Endodermal cell (in vitro differentiated cells): ENCODE results near the gene SRSF1. TPM values are rescaled to one million over a fixed set of nuclear protein-coding genes. Genes with fewer than 3 reads are reported as not detected.
A peak's percentile ranks its signal among the peaks of the same experiment; 100 is the strongest.

ENCODE experiments used
- DNase-seq: peaks from one replicate; pipeline ENCODE4 v3.0.0-alpha.2; 2017
- H3K27ac ChIP-seq: 2 replicates; pipeline ENCODE4 v1.5.1; 2013; ENCODE audit warnings: mild to moderate bottlenecking, low read depth, low read length, moderate library complexity
- H3K27me3 ChIP-seq: 2 replicates; pipeline ENCODE4 v1.6.1; 2013; ENCODE audit warnings: mild to moderate bottlenecking, low read length, moderate library complexity; ENCODE audit not compliant: insufficient read depth, control insufficient read depth, poor library complexity, severe bottlenecking
- H3K36me3 ChIP-seq: 2 replicates; pipeline ENCODE4 v1.7.0; 2013; ENCODE audit warnings: mild to moderate bottlenecking, low read length, moderate library complexity; ENCODE audit not compliant: control insufficient read depth, insufficient read depth
- H3K4me1 ChIP-seq: one replicate; pipeline ENCODE4 v1.7.0; 2013; ENCODE audit warnings: low read length; ENCODE audit not compliant: control insufficient read depth, insufficient read depth
- H3K4me3 ChIP-seq: 2 replicates; pipeline ENCODE4 v1.5.1; 2013; ENCODE audit warnings: mild to moderate bottlenecking, low read length, moderate library complexity
- H3K9ac ChIP-seq: 2 replicates; pipeline ENCODE4 v1.6.1; 2013; ENCODE audit warnings: mild to moderate bottlenecking, low read length, moderate library complexity; ENCODE audit not compliant: poor library complexity, severe bottlenecking; ENCODE audit errors: extremely low read depth
- H3K9me3 ChIP-seq: 2 replicates; pipeline ENCODE4 v1.6.1; 2013; ENCODE audit warnings: mild to moderate bottlenecking, low read length, moderate library complexity; ENCODE audit not compliant: control insufficient read depth
- H3K27ac Mint-ChIP-seq: 2 replicates; pipeline ENCODE4 v1.8.0; 2020; ENCODE audit warnings: mixed read lengths
- H3K27me3 Mint-ChIP-seq: 2 replicates; pipeline ENCODE4 v1.8.0; 2021; ENCODE audit warnings: mild to moderate bottlenecking, mixed read lengths; ENCODE audit not compliant: insufficient read depth
- H3K36me3 Mint-ChIP-seq: 2 replicates; pipeline ENCODE4 v1.8.0; 2020; ENCODE audit warnings: low read depth, mixed read lengths
- H3K4me1 Mint-ChIP-seq: 2 replicates; pipeline ENCODE4 v1.8.0; 2020; ENCODE audit warnings: mixed read lengths
- H3K4me3 Mint-ChIP-seq: 2 replicates; pipeline ENCODE4 v1.8.0; 2020; ENCODE audit warnings: mild to moderate bottlenecking, moderate library complexity, mixed read lengths
- H3K9me3 Mint-ChIP-seq: 2 replicates; pipeline ENCODE4 v1.8.0; 2020; ENCODE audit warnings: mild to moderate bottlenecking, mixed read lengths
- WGBS, 2 experiments: methylation state at CpG; one replicate each; pipeline versions ENCODE4 v1.1.5 to v1.1.7; 2013; ENCODE audit warnings: missing lambda C conversion rate in 2 of 2, mixed read lengths in 1 of 2; ENCODE audit not compliant: insufficient coverage in 1 of 2, insufficient read length in 1 of 2; 5-methylcytosine and 5-hydroxymethylcytosine counted together
- total RNA-seq, 2 donors: library from RNA; stranded (reverse); fragmentation: NEBNext Ultra II Directional in 1 of 2; extraction: Animal tissue kit (Norgen Biotek cat#: 25700) in 1 of 2; gene quantifications; 2 replicates in 1 of 2; 3 replicates in 1 of 2; pipeline ENCODE4 v1.2.1, GENCODE V29; 2021
- TF ChIP-seq, protein P1 (sequence below): fragments of 200-600 bp; sonication (generic); conservative IDR thresholded peaks from 2 replicates; pipeline ENCODE4 v1.5.0; 2021; ENCODE audit warnings: antibody characterized with exemption, mild to moderate bottlenecking

The SRSF1 gene
- total RNA-seq, 2 donors from 2014 or later = 339 to 361 TPM

GRCh38 chr17:57972151-57972550 is 34.9 kb downstream of the SRSF1 start:
- H3K36me3 Mint-ChIP-seq = peaks cover 35% of the 10 kb centered on the region
- peak; percentile 23 for DNase-seq
- no peaks in the 10 kb centered on the region for H3K27me3 ChIP-seq
- H3K4me1 ChIP-seq = peaks cover 5% of the 10 kb centered on the region
- H3K9me3 Mint-ChIP-seq = no peaks in the 10 kb centered on the region
- H3K27ac ChIP-seq = no peak overlapping the region
- H3K9ac ChIP-seq = no peak overlapping the region
- no peaks in the 10 kb centered on the region for H3K9me3 ChIP-seq
- no peak overlapping the region for H3K27ac Mint-ChIP-seq
- no peak overlapping the region for H3K4me3 Mint-ChIP-seq
- TF ChIP-seq, protein P1, sequence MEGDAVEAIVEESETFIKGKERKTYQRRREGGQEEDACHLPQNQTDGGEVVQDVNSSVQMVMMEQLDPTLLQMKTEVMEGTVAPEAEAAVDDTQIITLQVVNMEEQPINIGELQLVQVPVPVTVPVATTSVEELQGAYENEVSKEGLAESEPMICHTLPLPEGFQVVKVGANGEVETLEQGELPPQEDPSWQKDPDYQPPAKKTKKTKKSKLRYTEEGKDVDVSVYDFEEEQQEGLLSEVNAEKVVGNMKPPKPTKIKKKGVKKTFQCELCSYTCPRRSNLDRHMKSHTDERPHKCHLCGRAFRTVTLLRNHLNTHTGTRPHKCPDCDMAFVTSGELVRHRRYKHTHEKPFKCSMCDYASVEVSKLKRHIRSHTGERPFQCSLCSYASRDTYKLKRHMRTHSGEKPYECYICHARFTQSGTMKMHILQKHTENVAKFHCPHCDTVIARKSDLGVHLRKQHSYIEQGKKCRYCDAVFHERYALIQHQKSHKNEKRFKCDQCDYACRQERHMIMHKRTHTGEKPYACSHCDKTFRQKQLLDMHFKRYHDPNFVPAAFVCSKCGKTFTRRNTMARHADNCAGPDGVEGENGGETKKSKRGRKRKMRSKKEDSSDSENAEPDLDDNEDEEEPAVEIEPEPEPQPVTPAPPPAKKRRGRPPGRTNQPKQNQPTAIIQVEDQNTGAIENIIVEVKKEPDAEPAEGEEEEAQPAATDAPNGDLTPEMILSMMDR = no peak
- no peak overlapping the region for H3K4me3 ChIP-seq
- no peaks in the 10 kb centered on the region for H3K27me3 Mint-ChIP-seq
- peaks cover 42% of the 10 kb centered on the region for H3K36me3 ChIP-seq
- peaks cover 46% of the 10 kb centered on the region for H3K4me1 Mint-ChIP-seq
- 95 to 100% methylated on average over 1 of the region's 1 CpG for WGBS, 2 experiments

DNA sequence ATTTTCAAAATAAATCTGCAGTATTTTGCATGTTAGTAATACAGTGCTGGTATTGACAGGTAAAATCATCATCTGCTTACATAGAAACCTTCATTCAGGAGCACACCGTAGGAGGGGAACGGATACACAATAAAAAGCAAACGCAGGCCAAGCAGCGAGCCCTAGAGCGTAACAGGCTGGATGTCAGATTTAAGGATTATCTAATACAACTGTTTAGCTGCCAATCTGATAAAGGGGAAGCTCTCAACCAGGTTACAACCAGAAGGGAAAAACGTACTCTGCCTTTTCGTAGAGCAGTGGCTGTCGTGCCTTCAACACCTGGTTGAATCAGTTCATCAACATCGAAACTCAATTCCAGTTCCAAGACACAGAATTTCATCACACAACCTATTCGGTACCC is 35.5 kb downstream of the SRSF1 start:
- Histone ChIP-seq H3K4me3 (no peak overlapping the region), H3K9me3 (no peaks in the 10 kb centered on the region), H3K9ac (no peak overlapping the region), H3K27me3 (no peaks in the 10 kb centered on the region), H3K4me1 (peaks cover 5% of the 10 kb centered on the region), H3K27ac (no peak overlapping the region), H3K36me3 (peaks cover 36% of the 10 kb centered on the region)
- H3K4me1 Mint-ChIP-seq = peaks cover 40% of the 10 kb centered on the region
- TF ChIP-seq, protein P1 = no peak
- H3K27me3 Mint-ChIP-seq = no peaks in the 10 kb centered on the region
- 80 to 85% methylated on average over 8 to 10 of the region's 10 CpGs for WGBS, 2 experiments
- DNase-seq = peak; percentile 36
- peaks cover 29% of the 10 kb centered on the region for H3K36me3 Mint-ChIP-seq
- H3K4me3 Mint-ChIP-seq = no peak overlapping the region
- no peaks in the 10 kb centered on the region for H3K9me3 Mint-ChIP-seq
- H3K27ac Mint-ChIP-seq = peak overlapping the region; percentile 63

GRCh38 chr17:57970710-57971109 is 36.3 kb downstream of the SRSF1 start:
- H3K9me3 Mint-ChIP-seq = no peaks in the 10 kb centered on the region
- no peak overlapping the region for H3K9ac ChIP-seq
- H3K27ac ChIP-seq = no peak overlapping the region
- peaks cover 3% of the 10 kb centered on the region for H3K4me1 ChIP-seq
- no peaks in the 10 kb centered on the region for H3K27me3 Mint-ChIP-seq
- DNase-seq = peak; percentile 31
- no peak overlapping the region for H3K27ac Mint-ChIP-seq
- peaks cover 28% of the 10 kb centered on the region for H3K36me3 ChIP-seq
- no peaks in the 10 kb centered on the region for H3K27me3 ChIP-seq
- peaks cover 21% of the 10 kb centered on the region for H3K36me3 Mint-ChIP-seq
- 75 to 100% methylated on average over 1 to 4 of the region's 4 CpGs for WGBS, 2 experiments
- TF ChIP-seq, protein P1 = no peak
- no peak overlapping the region for H3K4me3 ChIP-seq
- peaks cover 32% of the 10 kb centered on the region for H3K4me1 Mint-ChIP-seq
- H3K4me3 Mint-ChIP-seq = no peak overlapping the region
- H3K9me3 ChIP-seq = no peaks in the 10 kb centered on the region
